GM19455 (cell line): ENCODE measurements around the gene PDE6A.
A peak's percentile ranks its signal among the peaks of the same experiment; 100 is the strongest.

Experiments used
- ATAC-seq: cut with Tn5 transposase; IDR thresholded peaks from one replicate; pipeline ENCODE4 v1.9.1; 2021; ENCODE audit not compliant: unreplicated experiment

Gene PDE6A

GRCh38 chr5:149944666-149945065, at the start of gene PDE6A:
PDE6A (minus strand) TSS chr5:149944793; CDS start chr5:149944673, 120 bp downstream.
- ATAC-seq = no peak

- ATAC-seq = no peak
Measured at GRCh38 chr5:149993471-149993870, 48.9 kb upstream of the PDE6A start.

GRCh38 chr5:149990518-149991376, 46.2 kb upstream of the PDE6A start:
- peak; percentile 90 for ATAC-seq

- ATAC-seq = no peak
Measured at GRCh38 chr5:149988126-149988525, 43.5 kb upstream of the PDE6A start.

GRCh38 chr5:149982505-149982904, 37.9 kb upstream of the PDE6A start:
- ATAC-seq = no peak

GRCh38 chr5:149981206-149981605, 36.6 kb upstream of the PDE6A start:
- ATAC-seq = no peak

GRCh38 chr5:149979896-149980295, 35.3 kb upstream of the PDE6A start:
- ATAC-seq = no peak

- no peak for ATAC-seq
Measured at GRCh38 chr5:149975409-149975808, 30.8 kb upstream of the PDE6A start.

GRCh38 chr5:149969181-149969930, 24.8 kb upstream of the PDE6A start:
- no peak for ATAC-seq

- ATAC-seq = no peak
Measured at GRCh38 chr5:149966946-149967345, 22.4 kb upstream of the PDE6A start.

GRCh38 chr5:149963729-149964128, 19.1 kb upstream of the PDE6A start:
- ATAC-seq = no peak

GRCh38 chr5:149962601-149963300, 18.2 kb upstream of the PDE6A start:
- no peak for ATAC-seq

GRCh38 chr5:149961957-149962409, 17.4 kb upstream of the PDE6A start:
- no peak for ATAC-seq

- peak; percentile 31 for ATAC-seq
Measured at GRCh38 chr5:149961186-149961685, 16.6 kb upstream of the PDE6A start.

- peak; percentile 98 for ATAC-seq
Measured at GRCh38 chr5:149960272-149961185, 15.9 kb upstream of the PDE6A start, which contains the start of gene SLC26A2. SLC26A2 (plus strand) TSS chr5:149960758; CDS start chr5:149977653, 16,895 bp downstream.

- no peak for ATAC-seq
Measured at GRCh38 chr5:149959406-149960236, 15.0 kb upstream of the PDE6A start.

- no peak for ATAC-seq
Measured at GRCh38 chr5:149957855-149958254, 13.3 kb upstream of the PDE6A start.

GRCh38 chr5:149956685-149957084, 12.1 kb upstream of the PDE6A start:
- no peak for ATAC-seq

- ATAC-seq = no peak
Measured at GRCh38 chr5:149954798-149955197, 10.2 kb upstream of the PDE6A start.
